GM12878 (cell line): ENCODE results near the gene PLOD3. TPM values are rescaled to one million over a fixed set of nuclear protein-coding genes. Genes with fewer than 3 reads are reported as not detected.

Experiments used
- ATAC-seq: fragments of 200-7000 bp; cut with Tn5 transposase; 3 replicates; pipeline ENCODE4 v1.9.1; 2020; ENCODE audit warnings: mild to moderate bottlenecking, moderate library complexity
- BruUV-seq: library from RNA; stranded (reverse); fragments of 400-500 nt; replicated peaks from 2 replicates; lab custom pipeline; 2021; lab: Mats Ljungman, UMichigan
- CTCF ChIA-PET: fragments of 300-600 bp; sonication (Branson Sonifier 250); formaldehyde crosslinking; extraction: SDS; loops from one replicate; lab custom pipeline; 2021; ENCODE audit warnings: inconsistent platforms; lab: Yijun Ruan, JAX
- POLR2A ChIA-PET: fragments of 350-600 bp; formaldehyde crosslinking; extraction: SDS; loops from one replicate; lab custom pipeline; 2021; ENCODE audit warnings: inconsistent platforms; lab: Charles Lee
- RAD21 ChIA-PET: fragments of 300-600 bp; sonication (Branson Sonifier 250); formaldehyde crosslinking; loops from one replicate; lab custom pipeline; 2023; ENCODE audit warnings: antibody characterized with exemption; ENCODE audit not compliant: unreplicated experiment; lab: Charles Lee
- SMC1A ChIA-PET: fragments of 300-600 bp; sonication (Branson Sonifier 250); formaldehyde crosslinking; loops from one replicate; lab custom pipeline; 2023; ENCODE audit not compliant: unreplicated experiment, uncharacterized antibody; lab: Charles Lee
- DNase-seq: peaks from one replicate; pipeline ENCODE4 v3.0.0-alpha.2; 2011; ENCODE audit warnings: low read depth, low spot score
- FAIRE-seq: peaks from 3 replicates; lab custom pipeline; 2011; peaks lifted over from hg19 to GRCh38; lab: Jason Lieb, UNC
- H2AFZ ChIP-seq: 2 replicates; pipeline ENCODE4 v1.6.0; 2011; ENCODE audit warnings: low read depth, low read length, control low read depth; ENCODE audit not compliant: control insufficient read depth
- H3K27ac ChIP-seq: 2 replicates; pipeline ENCODE4 v1.5.1; 2011; ENCODE audit warnings: control low read depth; ENCODE audit not compliant: control insufficient read depth, insufficient read depth
- H3K27me3 ChIP-seq, 2 experiments: replicated peaks in 1 of 2; 2 replicates each; pipeline versions ENCODE4 v1.6.0 to v1.6.1; 2011; ENCODE audit warnings: low read length in 1 of 2; ENCODE audit not compliant: control insufficient read depth in 2 of 2, insufficient read depth in 2 of 2
- H3K36me3 ChIP-seq, 2 experiments: 2 replicates each; pipeline ENCODE4 v1.5.1; 2011; ENCODE audit warnings: low read length in 1 of 2; ENCODE audit not compliant: control insufficient read depth in 2 of 2, insufficient read depth in 2 of 2
- H3K4me1 ChIP-seq: 2 replicates; pipeline ENCODE4 v1.6.1; 2011; ENCODE audit warnings: mild to moderate bottlenecking, low read length, moderate library complexity, mixed read lengths; ENCODE audit not compliant: control insufficient read depth, insufficient read depth
- H3K4me2 ChIP-seq: 2 replicates; pipeline ENCODE4 v1.6.0; 2011; ENCODE audit warnings: control low read depth; ENCODE audit not compliant: control insufficient read depth, insufficient read depth
- H3K4me3 ChIP-seq: fragments of 200-600 bp; sonication (generic); 2 replicates; pipeline ENCODE4 v1.5.1; 2016
- H3K79me2 ChIP-seq: 2 replicates; pipeline ENCODE4 v1.6.0; 2011; ENCODE audit warnings: low read length; ENCODE audit not compliant: control insufficient read depth, insufficient read depth
- H3K9ac ChIP-seq: 2 replicates; pipeline ENCODE4 v1.8.0; 2011; ENCODE audit warnings: low read length, control low read depth, mixed read lengths; ENCODE audit not compliant: control insufficient read depth, insufficient read depth
- H3K9me3 ChIP-seq: replicated peaks from 3 replicates; pipeline ENCODE4 v1.5.1; 2011; ENCODE audit warnings: mild to moderate bottlenecking, low read length; ENCODE audit not compliant: control insufficient read depth, insufficient read depth
- H4K20me1 ChIP-seq: 2 replicates; pipeline ENCODE4 v1.6.0; 2011; ENCODE audit not compliant: control insufficient read depth, insufficient read depth
- CREB1 ChIP-seq: IDR thresholded peaks from 2 replicates; pipeline ENCODE4 v1.6.1; 2012; ENCODE audit warnings: low read depth, mild to moderate bottlenecking, inconsistent platforms
- GATAD2B ChIP-seq: fragments of 450-650 bp; conservative IDR thresholded peaks from 2 replicates; pipeline ENCODE4 v1.6.1; 2017; ENCODE audit warnings: low read depth, mild to moderate bottlenecking, moderate library complexity
- IKZF1 ChIP-seq: fragments of 450-650 bp; conservative IDR thresholded peaks from 2 replicates; pipeline ENCODE4 v1.6.1; 2017; ENCODE audit warnings: antibody characterized with exemption, mild to moderate bottlenecking
- LARP7 ChIP-seq: fragments of 450-650 bp; IDR thresholded peaks from 2 replicates; pipeline ENCODE4 v1.6.1; 2017; ENCODE audit warnings: mild to moderate bottlenecking
- MEF2B ChIP-seq: fragments of 450-650 bp; IDR thresholded peaks from 2 replicates; pipeline ENCODE4 v1.6.1; 2018; ENCODE audit warnings: mild to moderate bottlenecking, moderate library complexity; ENCODE audit not compliant: partially characterized antibody, poor library complexity, severe bottlenecking
- MXI1 ChIP-seq: fragments of 150-350 bp; IDR thresholded peaks from 2 replicates; pipeline ENCODE4 v1.6.1; 2011; ENCODE audit warnings: low read depth, mild to moderate bottlenecking, inconsistent platforms, low read length, improper control_type of control experiment
- PAX5 ChIP-seq: IDR thresholded peaks from 2 replicates; pipeline ENCODE4 v1.6.1; 2011; ENCODE audit warnings: low read depth, low read length, borderline replicate concordance
- RAD21 ChIP-seq: IDR thresholded peaks from 2 replicates; pipeline ENCODE4 v1.6.1; 2011; ENCODE audit warnings: mild to moderate bottlenecking, low read depth, low read length, moderate library complexity; ENCODE audit not compliant: insufficient read depth
- RB1 ChIP-seq: fragments of 450-650 bp; formaldehyde crosslinking; IDR thresholded peaks from 2 replicates; pipeline ENCODE4 v1.6.1; 2017; ENCODE audit warnings: mild to moderate bottlenecking, borderline replicate concordance
- RCOR1 ChIP-seq: conservative IDR thresholded peaks from 2 replicates; pipeline ENCODE4 v1.6.1; 2012; ENCODE audit warnings: low read depth, low read length, improper control_type of control experiment
- RELA ChIP-seq: fragments of 450-650 bp; IDR thresholded peaks from 2 replicates; pipeline ENCODE4 v1.8.0; 2014; ENCODE audit warnings: borderline replicate concordance; ENCODE audit not compliant: partially characterized antibody
- SMC3 ChIP-seq: IDR thresholded peaks from 2 replicates; pipeline ENCODE4 v1.6.1; 2011; ENCODE audit warnings: low read length, improper control_type of control experiment, borderline replicate concordance
- WRNIP1 ChIP-seq: IDR thresholded peaks from 2 replicates; pipeline ENCODE4 v1.6.1; 2011; ENCODE audit warnings: low read depth, low read length, improper control_type of control experiment, borderline replicate concordance
- YY1 ChIP-seq: IDR thresholded peaks from 2 replicates; pipeline ENCODE4 v1.6.1; 2011; ENCODE audit warnings: low read depth, mild to moderate bottlenecking, low read length
- WGBS: methylation state at CpG from one replicate; pipeline ENCODE4 v1.1.6; 2016; ENCODE audit warnings: low lambda C conversion rate; ENCODE audit not compliant: insufficient replicate concordance, insufficient coverage; ENCODE audit errors: missing lambda C conversion rate; 5-methylcytosine and 5-hydroxymethylcytosine counted together
- in situ Hi-C: fragments of 300-500 bp; cut with MboI; formaldehyde crosslinking; loops from 9 replicates; pipeline ENCODE4 v1.14.3; 2018; ENCODE audit warnings: mixed read lengths
- intact Hi-C: fragments of 100-400 bp; cut with micrococcal nuclease; formaldehyde crosslinking; loops from one replicate; pipeline ENCODE4 v1.14.2; 2022; ENCODE audit not compliant: unreplicated experiment
- polyA plus RNA-seq, 11 experiments: library from polyadenylated mRNA; depleted of rRNA in 4 of 11; unstranded in 6 of 11; stranded (reverse) in 5 of 11; fragments of >200 nt; fragmentation: Nextera tagmentation in 4 of 11; fragmentation: Illumina TruSeq in 1 of 11; extraction: Ambion mirVana in 4 of 11; extraction: Trizol in 1 of 11; gene quantifications; 1 replicate in 1 of 11; 2 replicates in 10 of 11; pipeline versions ENCODE4 v1.2.1 to v1.2.3, GENCODE V29; 2011 to 2016; ENCODE audit warnings: inconsistent platforms in 2 of 11, missing spikeins in 2 of 11, low read depth in 1 of 11
- total RNA-seq, 4 experiments: library from RNA; depleted of rRNA in 3 of 4; stranded (reverse); fragments of >200 nt in 3 of 4; fragmentation: Illumina TruSeq in 1 of 4; extraction: Trizol in 1 of 4; gene quantifications; 2 replicates each; pipeline versions ENCODE4 v1.2.1 to v1.2.3, GENCODE V29; 2013 to 2021
- TF ChIP-seq, protein P1 (sequence below): fragments of 450-650 bp; IDR thresholded peaks from 2 replicates; pipeline ENCODE4 v1.6.1; 2017; ENCODE audit warnings: borderline replicate concordance
- TF ChIP-seq, protein P2 (sequence below), 3 experiments: IDR thresholded peaks in 2 of 3; conservative IDR thresholded peaks in 1 of 3; 2 replicates each; pipeline ENCODE4 v1.5.1; 2011; ENCODE audit warnings: low read depth in 3 of 3, low read length in 3 of 3, mild to moderate bottlenecking in 3 of 3, control low read depth in 2 of 3, moderate library complexity in 2 of 3, inconsistent platforms in 1 of 3, mixed read lengths in 1 of 3; ENCODE audit not compliant: control insufficient read depth in 2 of 3, insufficient read depth in 1 of 3; ENCODE audit errors: extremely low read depth in 1 of 3

PLOD3 gene
- total and polyA plus RNA-seq, 10 of the 15 experiments (the other 5 are each of a cell fraction or from before 2014, with no cell fraction given), result 0.53 to 27.8 (median 15.1) TPM

- TF ChIP-seq, protein P1, sequence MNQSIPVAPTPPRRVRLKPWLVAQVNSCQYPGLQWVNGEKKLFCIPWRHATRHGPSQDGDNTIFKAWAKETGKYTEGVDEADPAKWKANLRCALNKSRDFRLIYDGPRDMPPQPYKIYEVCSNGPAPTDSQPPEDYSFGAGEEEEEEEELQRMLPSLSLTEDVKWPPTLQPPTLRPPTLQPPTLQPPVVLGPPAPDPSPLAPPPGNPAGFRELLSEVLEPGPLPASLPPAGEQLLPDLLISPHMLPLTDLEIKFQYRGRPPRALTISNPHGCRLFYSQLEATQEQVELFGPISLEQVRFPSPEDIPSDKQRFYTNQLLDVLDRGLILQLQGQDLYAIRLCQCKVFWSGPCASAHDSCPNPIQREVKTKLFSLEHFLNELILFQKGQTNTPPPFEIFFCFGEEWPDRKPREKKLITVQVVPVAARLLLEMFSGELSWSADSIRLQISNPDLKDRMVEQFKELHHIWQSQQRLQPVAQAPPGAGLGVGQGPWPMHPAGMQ, result no peak
- TF ChIP-seq, all 136 proteins: peak for 0
Observed at GRCh38 chr7:101170617-101171441, 46.6 kb downstream of the PLOD3 start (continued).

- ChIA-PET RAD21 (interaction anchor here (2.7 kb wide), 1 partner anchor 26 kb away, joined by 20 read pairs; no protein-coding TSS in a partner anchor), SMC1A (interaction anchor here (1.0 to 2.6 kb wide), 3 partner anchors 12 to 27 kb away, joined by 3 to 10 read pairs (median 3); no protein-coding TSS in a partner anchor), CTCF (interaction anchor here (0.6 to 6.1 kb wide), 8 partner anchors 13 to 1445 kb away, joined by 3 to 80 read pairs (median 3); partner anchors contain the start of gene TRIM56), POLR2A (no interaction called here)
- H2AFZ ChIP-seq, result no peak overlapping the region
- H3K9ac ChIP-seq, result no peak overlapping the region
- no TSS peak for BruUV-seq
- in situ Hi-C loops, result no loop called here
- ATAC-seq (peak; percentile 75), DNase-seq (no peak), FAIRE-seq (peak; percentile 97)
- H3K79me2 ChIP-seq, result no peaks in the 10 kb centered on the region
- peaks cover 11% of the 10 kb centered on the region for H3K4me1 ChIP-seq
- H3K27ac ChIP-seq, result no peak overlapping the region
- 3% methylated on average over 33 of the region's 33 CpGs for whole genome bisulfite sequencing
- H3K36me3 ChIP-seq, result no peaks in the 10 kb centered on the region
- H3K4me3 ChIP-seq, result no peak overlapping the region
- H4K20me1 ChIP-seq, result no peaks in the 10 kb centered on the region
- H3K27me3 ChIP-seq, result peaks cover 33 to 36% of the 10 kb centered on the region in 2 experiments
- intact Hi-C loops, result loop anchor here (1.0 kb wide), 2 partner anchors 18 to 26 kb away; no protein-coding TSS in a partner anchor
- no peaks in the 10 kb centered on the region; the same call in 2 of the 3 replicates for H3K9me3 ChIP-seq
- H3K4me2 ChIP-seq, result peak overlapping the region; percentile 33; the same call in 1 of the 2 replicates
- TF ChIP-seq YY1, result peak; percentile 32; the same call in 1 of the 2 replicates
- TF ChIP-seq MXI1, result 0 out of 2 replicates have a peak, but pooled peaks have one; percentile 17
- TF ChIP-seq WRNIP1, result no peak
- TF ChIP-seq RB1, result peak; percentile 82; the same call in 1 of the 2 replicates
- TF ChIP-seq RCOR1, result no peak
- TF ChIP-seq RELA, result peak; percentile 24
- TF ChIP-seq, protein P2, sequence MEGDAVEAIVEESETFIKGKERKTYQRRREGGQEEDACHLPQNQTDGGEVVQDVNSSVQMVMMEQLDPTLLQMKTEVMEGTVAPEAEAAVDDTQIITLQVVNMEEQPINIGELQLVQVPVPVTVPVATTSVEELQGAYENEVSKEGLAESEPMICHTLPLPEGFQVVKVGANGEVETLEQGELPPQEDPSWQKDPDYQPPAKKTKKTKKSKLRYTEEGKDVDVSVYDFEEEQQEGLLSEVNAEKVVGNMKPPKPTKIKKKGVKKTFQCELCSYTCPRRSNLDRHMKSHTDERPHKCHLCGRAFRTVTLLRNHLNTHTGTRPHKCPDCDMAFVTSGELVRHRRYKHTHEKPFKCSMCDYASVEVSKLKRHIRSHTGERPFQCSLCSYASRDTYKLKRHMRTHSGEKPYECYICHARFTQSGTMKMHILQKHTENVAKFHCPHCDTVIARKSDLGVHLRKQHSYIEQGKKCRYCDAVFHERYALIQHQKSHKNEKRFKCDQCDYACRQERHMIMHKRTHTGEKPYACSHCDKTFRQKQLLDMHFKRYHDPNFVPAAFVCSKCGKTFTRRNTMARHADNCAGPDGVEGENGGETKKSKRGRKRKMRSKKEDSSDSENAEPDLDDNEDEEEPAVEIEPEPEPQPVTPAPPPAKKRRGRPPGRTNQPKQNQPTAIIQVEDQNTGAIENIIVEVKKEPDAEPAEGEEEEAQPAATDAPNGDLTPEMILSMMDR (IDR thresholded peaks at IDR 0.05 in 2 of 3, conservative IDR thresholded peaks at IDR 0.05 in 1 of 3; ENCODE audit: control insufficient read depth in 2 of 3, extremely low read depth in 1 of 3, insufficient read depth in 1 of 3, low read depth in 3 of 3, low read length in 3 of 3), result peak; percentile 92 to 97 (median 93)
- TF ChIP-seq IKZF1, result peak; percentile 28; the same call in 1 of the 2 replicates
- TF ChIP-seq PAX5, result 0 out of 2 replicates have a peak, but pooled peaks have one; percentile 29
- peak; percentile 63 for TF ChIP-seq RAD21
- TF ChIP-seq SMC3, result peak; percentile 71
- no peak for TF ChIP-seq MEF2B
- TF ChIP-seq CREB1, result peak; percentile 42; the same call in 1 of the 2 replicates
- TF ChIP-seq LARP7, result no peak
- 0 out of 2 replicates have a peak, but pooled peaks have one; percentile 53 for TF ChIP-seq GATAD2B
Observed at GRCh38 chr7:101169838-101170551, 47.4 kb downstream of the PLOD3 start.
